K562 (cell line): ENCODE data around the gene DISC1.

Experiments
- SMC3 ChIP-seq: conservative IDR thresholded peaks from 2 replicates; pipeline ENCODE4 v1.6.1; 2011; ENCODE audit warnings: low read depth, low read length, improper control_type of control experiment; ENCODE audit not compliant: insufficient read depth
- USF2 ChIP-seq: sonication (generic); formaldehyde crosslinking; IDR thresholded peaks from 2 replicates; pipeline ENCODE4 v1.5.0; 2020; ENCODE audit warnings: missing genetic modification reagents

GRCh38 chr1:231887166-231887565 lies 260.6 kb downstream of the DISC1 start:
- TF ChIP-seq SMC3: no peak
- TF ChIP-seq USF2 (CRISPR knock-in tag): no peak
